Small intestine (tissue), 7 donors: ENCODE results near the gene ZDHHC17. TPM values are rescaled to one million over a fixed set of nuclear protein-coding genes. Genes with fewer than 3 reads are reported as not detected.
"Not testable (repeated sequence)": the region's sequence is repeated elsewhere in the genome, so short reads cannot be mapped to it uniquely, and the experiment has no call there.

ENCODE experiments used
- DNase-seq, 2 donors: peaks; one replicate each; pipeline versions ENCODE4 v3.0.0 to v3.0.0-alpha.2; 2013
- FAIRE-seq: peaks from 2 replicates; lab custom pipeline; 2012; peaks lifted over from hg19 to GRCh38; lab: Jason Lieb, UNC
- H3K27ac ChIP-seq, 3 donors: one replicate each; pipeline ENCODE4 v1.5.1; 2013; ENCODE audit warnings: low read length in 2 of 3, mild to moderate bottlenecking in 2 of 3, control low read depth in 1 of 3, inconsistent platforms in 1 of 3, low read depth in 1 of 3, moderate library complexity in 1 of 3
- H3K27me3 ChIP-seq, 3 donors: one replicate each; pipeline ENCODE4 v1.6.1; 2013; ENCODE audit warnings: low read length in 3 of 3, inconsistent platforms in 1 of 3; ENCODE audit not compliant: control insufficient read depth in 3 of 3, insufficient read depth in 3 of 3
- H3K36me3 ChIP-seq, 3 donors: one replicate each; pipeline ENCODE4 v1.6.1; 2013; ENCODE audit warnings: low read length in 3 of 3, inconsistent platforms in 1 of 3, low read depth in 1 of 3, mild to moderate bottlenecking in 1 of 3, moderate library complexity in 1 of 3; ENCODE audit not compliant: control insufficient read depth in 3 of 3, insufficient read depth in 2 of 3
- H3K4me1 ChIP-seq, 3 donors: one replicate each; pipeline ENCODE4 v1.6.1; 2013; ENCODE audit warnings: low read length in 2 of 3, inconsistent platforms in 1 of 3, low read depth in 1 of 3, mild to moderate bottlenecking in 1 of 3, moderate library complexity in 1 of 3; ENCODE audit not compliant: control insufficient read depth in 3 of 3, insufficient read depth in 2 of 3
- H3K4me3 ChIP-seq, 3 donors: one replicate each; pipeline ENCODE4 v1.5.1; 2013; ENCODE audit warnings: low read length in 3 of 3, control low read depth in 1 of 3, inconsistent platforms in 1 of 3, low read depth in 1 of 3, mild to moderate bottlenecking in 1 of 3, moderate library complexity in 1 of 3
- H3K9me3 ChIP-seq, 2 donors: one replicate each; pipeline ENCODE4 v1.6.1; 2013; ENCODE audit warnings: low read depth in 1 of 2, low read length in 1 of 2; ENCODE audit not compliant: control insufficient read depth in 2 of 2, insufficient read depth in 1 of 2
- WGBS, 3 donors: extraction: QIAGEN DNeasy Blood & Tissue Kit; methylation state at CpG; one replicate each; pipeline ENCODE4 v1.1.7; 2013; 5-methylcytosine and 5-hydroxymethylcytosine counted together
- polyA plus RNA-seq, 4 donors: library from polyadenylated mRNA; stranded (reverse) in 3 of 4; unstranded in 1 of 4; fragments of 200-250 nt in 3 of 4; fragments of 120-200 nt in 1 of 4; gene quantifications; one replicate each; pipeline versions ENCODE4 v1.2.1 to v1.2.3, GENCODE V29; 2013
- donor health status: healthy with polysubstance abuse.
- donor health status: control.
- donor health status: control.
- donor health status: Bipolar disorder and iron deficiency.
- donor health status: healthy.

ZDHHC17 gene
- polyA plus RNA-seq, 4 donors, result 2.2 to 33.0 (median 5.7) TPM

- H3K36me3 ChIP-seq, result no peaks in the 10 kb centered on the region
- 79 to 83% (median 81%) methylated on average over 2 of the region's 2 CpGs for WGBS, 3 donors
- H3K4me1 ChIP-seq, result no peaks in the 10 kb centered on the region
- H3K9me3 ChIP-seq, result no peaks in the 10 kb centered on the region
- H3K4me3 ChIP-seq, result no peak overlapping the region
- no peak for FAIRE-seq
- no peak overlapping the region for H3K27ac ChIP-seq
- DNase-seq, result no peak
- H3K27me3 ChIP-seq, result no peaks in the 10 kb centered on the region
Measured at GRCh38 chr12:76720068-76720467, 43.8 kb upstream of the ZDHHC17 start.

DNA sequence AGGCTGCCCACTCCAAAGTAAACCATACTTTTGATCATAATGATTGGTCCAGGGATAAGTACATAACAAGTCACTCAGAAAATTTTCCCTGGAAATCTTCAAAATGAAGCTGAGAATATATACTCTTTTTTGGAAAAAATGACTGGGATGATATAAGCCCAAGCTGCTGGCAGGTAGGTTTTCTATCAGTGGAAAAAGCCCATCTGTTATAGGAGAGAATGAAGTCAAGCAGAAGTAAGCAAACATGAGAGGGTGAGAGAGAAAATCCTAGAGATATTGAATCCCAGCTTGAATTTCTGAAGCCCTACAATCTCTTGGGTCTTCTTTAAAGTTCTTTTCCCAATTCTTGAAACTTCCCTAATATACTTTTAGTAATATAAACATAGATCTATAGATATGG is 37.3 kb upstream of the ZDHHC17 start:
- no peak for FAIRE-seq

GRCh38 chr12:76732188-76732587 is 31.7 kb upstream of the ZDHHC17 start:
- not testable (repeated sequence) for DNase-seq, H3K4me1 ChIP-seq, FAIRE-seq, H3K9me3 ChIP-seq, H3K27me3 ChIP-seq, H3K4me3 ChIP-seq, H3K27ac ChIP-seq, H3K36me3 ChIP-seq
- WGBS, 3 donors, result 82 to 97% (median 94%) methylated on average over 3 of the region's 3 CpGs

More for the DNA sequence above, 37.3 kb upstream of the ZDHHC17 start:
- H3K4me3 ChIP-seq, result no peak overlapping the region
- no peaks in the 10 kb centered on the region for H3K4me1 ChIP-seq
- DNase-seq, result no peak
- peaks cover 0 to 1% of the 10 kb centered on the region in 2 donors for H3K9me3 ChIP-seq
- H3K36me3 ChIP-seq, result no peaks in the 10 kb centered on the region
- no peaks in the 10 kb centered on the region for H3K27me3 ChIP-seq
- H3K27ac ChIP-seq, result no peak overlapping the region

DNA sequence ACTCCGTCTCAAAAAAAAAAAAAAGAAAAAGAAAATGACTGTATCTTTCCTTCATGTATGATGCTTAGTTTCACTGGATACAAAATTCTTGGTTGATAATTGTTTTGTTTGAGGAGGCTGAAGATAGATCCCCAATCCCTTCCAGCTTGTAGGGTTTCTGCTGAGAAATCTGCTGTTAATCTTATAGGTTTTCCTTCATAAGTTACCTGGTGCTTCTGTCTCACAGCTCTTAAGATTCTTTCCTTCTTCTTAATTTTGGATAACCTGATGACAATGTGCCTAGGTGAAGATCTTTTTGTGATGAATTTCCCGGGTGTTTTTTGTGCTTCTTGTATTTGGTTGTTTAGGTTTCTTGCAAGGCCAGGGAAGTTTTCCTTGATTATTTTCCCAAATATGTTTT is 26.2 kb upstream of the ZDHHC17 start:
- not testable (repeated sequence) for H3K4me3 ChIP-seq, H3K27ac ChIP-seq, DNase-seq, H3K27me3 ChIP-seq, H3K36me3 ChIP-seq, FAIRE-seq, H3K9me3 ChIP-seq, H3K4me1 ChIP-seq
- WGBS, 3 donors, result 94 to 100% (median 98%) methylated on average over 1 to 2 of the region's 2 CpGs

DNA sequence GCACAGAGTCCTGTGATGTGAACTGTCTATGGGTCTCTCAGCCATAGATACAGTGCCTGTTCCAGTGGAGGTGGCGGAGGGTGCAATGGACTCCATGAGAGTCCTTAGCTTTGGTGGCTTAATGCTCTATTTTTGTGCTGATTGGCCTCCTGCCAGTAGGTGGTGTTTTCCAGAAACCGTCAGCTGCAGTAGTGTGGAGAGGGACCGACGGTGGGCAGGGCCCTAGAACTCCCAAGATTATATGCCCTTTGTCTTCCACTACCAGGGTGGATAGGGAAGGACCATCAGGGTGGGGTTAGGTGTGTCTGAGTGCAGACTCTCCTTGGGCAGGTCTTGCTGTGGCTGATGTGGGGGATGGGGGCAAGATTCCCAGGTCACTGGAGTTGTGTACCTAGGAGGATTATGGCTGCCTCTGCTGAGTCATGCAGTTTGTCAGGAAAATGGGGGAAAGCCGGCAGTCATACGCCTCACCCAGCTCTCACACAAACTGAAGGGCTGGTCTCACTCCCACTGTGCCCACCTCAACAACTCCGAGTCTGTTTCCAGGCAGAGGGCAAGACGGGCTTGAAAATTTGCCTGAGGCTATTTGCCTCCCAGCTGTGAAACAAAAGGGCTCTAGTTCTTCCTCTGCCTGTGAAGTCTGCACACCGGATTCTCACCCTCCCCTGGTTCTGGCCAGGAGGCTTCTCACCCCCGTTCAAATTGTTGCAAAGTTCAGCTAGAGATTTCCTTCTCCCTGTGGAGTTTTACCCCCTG is 24.9 kb upstream of the ZDHHC17 start:
- 80 to 83% (median 80%) methylated on average over 10 of the region's 10 CpGs for WGBS, 3 donors
- DNase-seq (no peak), FAIRE-seq (no peak)

GRCh38 chr12:76739896-76740295 is 24.0 kb upstream of the ZDHHC17 start:
- peaks cover 0 to 10% of the 10 kb centered on the region in 2 donors for H3K9me3 ChIP-seq

More for the DNA sequence above, 24.9 kb upstream of the ZDHHC17 start:
- no peaks in the 10 kb centered on the region for H3K4me1 ChIP-seq
- H3K9me3 ChIP-seq, result peaks cover 0 to 10% of the 10 kb centered on the region in 2 donors
- H3K4me3 ChIP-seq, result no peak overlapping the region
- H3K27me3 ChIP-seq, result no peaks in the 10 kb centered on the region
- H3K27ac ChIP-seq, result no peak overlapping the region
- H3K36me3 ChIP-seq, result no peaks in the 10 kb centered on the region

GRCh38 chr12:76740501-76740900 is 23.4 kb upstream of the ZDHHC17 start:
- no peak for DNase-seq
- Histone ChIP-seq H3K9me3 (peaks cover 0 to 10% of the 10 kb centered on the region in 2 donors), H3K27me3 (no peaks in the 10 kb centered on the region), H3K36me3 (no peaks in the 10 kb centered on the region), H3K27ac (no peak overlapping the region), H3K4me3 (no peak overlapping the region), H3K4me1 (no peaks in the 10 kb centered on the region)
- no peak for FAIRE-seq
- 93 to 96% (median 94%) methylated on average over 8 of the region's 8 CpGs for WGBS, 3 donors

More at GRCh38 chr12:76739896-76740295, 24.0 kb upstream of the ZDHHC17 start:
- H3K27ac ChIP-seq, result no peak overlapping the region
- H3K36me3 ChIP-seq, result no peaks in the 10 kb centered on the region
- WGBS, 3 donors, result 63 to 73% (median 71%) methylated on average over 4 of the region's 4 CpGs
- H3K27me3 ChIP-seq, result no peaks in the 10 kb centered on the region
- H3K4me1 ChIP-seq, result no peaks in the 10 kb centered on the region
- DNase-seq (no peak), FAIRE-seq (no peak)
- no peak overlapping the region for H3K4me3 ChIP-seq

- DNase-seq (no peak), FAIRE-seq (no peak)
- Histone ChIP-seq H3K27ac (no peak overlapping the region), H3K27me3 (no peaks in the 10 kb centered on the region), H3K9me3 (no peaks in the 10 kb centered on the region), H3K4me1 (no peaks in the 10 kb centered on the region), H3K4me3 (no peak overlapping the region), H3K36me3 (no peaks in the 10 kb centered on the region)
- 88 to 94% (median 92%) methylated on average over 2 of the region's 2 CpGs for WGBS, 3 donors
Measured at GRCh38 chr12:76745343-76745742, 18.6 kb upstream of the ZDHHC17 start.

GRCh38 chr12:76746516-76746915 is 17.4 kb upstream of the ZDHHC17 start:
- no peak for DNase-seq
- Histone ChIP-seq H3K27ac (no peak overlapping the region), H3K4me1 (no peaks in the 10 kb centered on the region), H3K36me3 (no peaks in the 10 kb centered on the region), H3K9me3 (no peaks in the 10 kb centered on the region), H3K27me3 (no peaks in the 10 kb centered on the region), H3K4me3 (no peak overlapping the region)
- 44 to 58% (median 50%) methylated on average over 1 of the region's 1 CpG for whole genome bisulfite sequencing, 3 donors
- FAIRE-seq, result no peak
